ENCODE results near the gene SOD2.

Gene SOD2

DNA sequence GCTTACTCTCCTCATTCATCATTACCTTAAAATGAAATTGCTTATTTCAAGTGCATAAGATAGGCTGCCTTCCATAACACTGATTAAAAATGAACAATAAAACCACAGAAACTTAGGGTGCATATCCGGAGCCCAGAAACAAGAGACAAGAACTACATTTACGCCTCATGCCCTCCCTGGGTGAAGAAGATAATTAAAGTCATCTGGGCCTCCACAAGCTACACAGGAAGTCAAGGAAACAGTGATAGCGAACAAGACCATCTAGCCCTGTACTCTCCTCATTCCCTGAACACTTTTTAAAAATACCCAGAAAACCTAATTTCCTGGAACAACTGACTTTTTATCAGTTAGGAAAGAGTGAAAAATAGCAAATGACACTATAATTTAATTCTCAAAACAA lies 6.3 kb downstream of the SOD2 start:
- H3K27ac ChIP-seq = no peak overlapping the region
- no peak for TF ChIP-seq CTCF (IDR thresholded peaks at IDR 0.05)
- TF ChIP-seq ZFX (IDR thresholded peaks at IDR 0.05; ENCODE audit: borderline replicate concordance) = no peak

- no peak for TF ChIP-seq CTCF (IDR thresholded peaks at IDR 0.05)
- no peak for TF ChIP-seq ZFX (IDR thresholded peaks at IDR 0.05; ENCODE audit: borderline replicate concordance)
- no peak overlapping the region for H3K27ac ChIP-seq
These were observed 7.0 kb downstream of the SOD2 start for GRCh38 chr6:159686040-159686439.

DNA sequence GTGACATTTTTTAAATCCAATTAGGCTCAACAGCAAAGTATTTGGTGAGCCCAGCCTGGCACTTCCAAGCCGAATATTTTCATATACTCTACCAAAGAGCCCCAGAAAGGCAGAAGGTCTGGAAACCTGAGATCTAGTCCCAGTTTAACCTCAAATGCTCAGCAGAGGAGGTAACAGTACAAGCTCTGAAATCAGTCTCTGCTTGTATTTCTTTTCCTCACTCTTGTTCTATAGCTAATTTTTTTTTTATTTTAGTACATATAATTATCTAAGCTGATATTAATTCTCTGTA lies 9.1 kb downstream of the SOD2 start:
- no peak overlapping the region for H3K27ac ChIP-seq
- TF ChIP-seq ZFX (IDR thresholded peaks at IDR 0.05; ENCODE audit: borderline replicate concordance) = no peak
- no peak for TF ChIP-seq CTCF (IDR thresholded peaks at IDR 0.05)

GRCh38 chr6:159682810-159683209 lies 10.2 kb downstream of the SOD2 start:
- TF ChIP-seq ZFX (IDR thresholded peaks at IDR 0.05; ENCODE audit: borderline replicate concordance) (no peak), CTCF (IDR thresholded peaks at IDR 0.05) (no peak)
- H3K27ac ChIP-seq = no peak overlapping the region

DNA sequence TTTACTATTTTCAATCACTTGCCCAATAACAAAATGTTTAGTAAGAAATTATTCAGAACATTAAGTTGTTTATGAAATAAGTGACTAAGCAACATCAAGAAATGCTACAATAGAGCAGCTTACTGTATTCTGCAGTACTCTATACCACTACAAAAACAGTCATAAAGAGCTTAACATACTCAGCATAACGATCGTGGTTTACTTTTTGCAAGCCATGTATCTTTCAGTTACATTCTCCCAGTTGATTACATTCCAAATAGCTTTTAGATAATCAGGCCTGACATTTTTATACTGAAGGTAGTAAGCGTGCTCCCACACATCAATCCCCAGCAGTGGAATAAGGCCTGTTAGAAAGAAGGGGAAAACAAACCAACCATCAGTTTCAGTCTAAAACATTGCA lies 10.7 kb downstream of the SOD2 start:
- no peak overlapping the region for H3K27ac ChIP-seq
- no peak for TF ChIP-seq ZFX (IDR thresholded peaks at IDR 0.05; ENCODE audit: borderline replicate concordance)
- no peak for TF ChIP-seq CTCF (IDR thresholded peaks at IDR 0.05)

DNA sequence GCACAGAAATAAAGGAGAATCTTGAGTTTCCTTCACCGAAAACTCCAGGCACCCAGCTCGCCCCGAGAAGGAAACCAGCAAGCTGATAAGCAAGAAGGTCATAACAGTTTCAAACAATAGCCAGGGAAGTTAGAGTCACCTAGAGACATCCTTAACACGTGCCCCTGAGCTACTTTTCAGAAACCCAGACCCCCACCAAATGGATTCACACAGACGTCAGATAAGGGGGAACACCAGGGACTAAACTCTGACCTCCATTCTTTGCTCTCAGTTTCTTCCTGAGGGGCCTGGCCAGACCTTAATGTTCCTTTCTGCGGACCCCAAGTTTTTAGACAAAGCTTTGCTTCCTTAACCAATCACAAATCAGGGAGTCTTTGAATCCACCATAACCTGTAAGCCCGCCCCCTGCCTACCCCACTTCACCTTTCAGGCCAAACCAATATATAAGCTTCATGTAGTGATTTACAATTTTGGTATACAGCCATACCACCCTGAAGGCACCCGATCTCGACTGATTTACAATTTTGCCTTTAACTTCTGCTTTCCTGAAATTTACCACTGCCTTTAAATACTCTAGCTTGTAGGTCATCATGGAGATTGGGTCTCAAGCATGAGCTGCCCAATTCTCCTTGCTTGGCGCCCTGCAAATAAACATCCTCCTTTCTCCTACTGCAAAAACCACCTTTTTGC lies 11.7 kb downstream of the SOD2 start:
- H3K27ac ChIP-seq = no peak overlapping the region
- TF ChIP-seq ZFX (IDR thresholded peaks at IDR 0.05; ENCODE audit: borderline replicate concordance) = no peak
- TF ChIP-seq CTCF (IDR thresholded peaks at IDR 0.05) = no peak

GRCh38 chr6:159680104-159680503 lies 12.9 kb downstream of the SOD2 start:
- no peak overlapping the region for H3K27ac ChIP-seq
- TF ChIP-seq CTCF (IDR thresholded peaks at IDR 0.05) = no peak

All from 22Rv1 (cell line).